ENCODE measurements around the gene FGF2.
"Not testable (repeated sequence)": the region's sequence is repeated elsewhere in the genome, so short reads cannot be mapped to it uniquely, and the experiment has no call there.

FGF2 gene

GRCh38 chr4:122815248-122815647 is 11.4 kb upstream of the FGF2 start:
- DNase-seq, result no peak

GRCh38 chr4:122816476-122816875 is 10.2 kb upstream of the FGF2 start:
- no peak for DNase-seq

- no peak for DNase-seq
Measured at GRCh38 chr4:122819708-122820449, 6.8 kb upstream of the FGF2 start.

GRCh38 chr4:122821092-122821491 is 5.5 kb upstream of the FGF2 start:
- no peak for DNase-seq

DNA sequence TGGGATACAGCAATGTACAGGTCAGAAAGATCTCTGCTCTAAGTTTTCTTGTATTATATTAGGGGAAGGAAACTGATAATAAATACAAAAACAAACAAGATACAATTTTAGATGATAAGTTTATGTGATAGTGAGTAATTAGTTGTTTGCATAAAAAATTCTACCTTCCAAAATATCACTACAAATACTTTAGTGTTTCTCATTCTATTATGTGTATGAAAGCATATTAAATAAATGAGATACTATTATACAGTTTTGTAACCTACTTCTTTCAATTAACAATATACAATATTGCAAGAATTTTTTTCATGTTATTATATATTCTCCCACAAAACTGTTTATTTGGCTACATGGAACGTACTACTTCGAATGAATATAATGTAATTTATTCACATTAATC is 4.2 kb upstream of the FGF2 start:
- DNase-seq, result no peak

GRCh38 chr4:122823476-122823875 is 3.2 kb upstream of the FGF2 start:
- DNase-seq, result no peak

GRCh38 chr4:122824616-122825015 is 2.0 kb upstream of the FGF2 start:
- no peak for DNase-seq

- no peak for DNase-seq
Measured at GRCh38 chr4:122826079-122826527, 528 bp upstream of the FGF2 start.

DNA sequence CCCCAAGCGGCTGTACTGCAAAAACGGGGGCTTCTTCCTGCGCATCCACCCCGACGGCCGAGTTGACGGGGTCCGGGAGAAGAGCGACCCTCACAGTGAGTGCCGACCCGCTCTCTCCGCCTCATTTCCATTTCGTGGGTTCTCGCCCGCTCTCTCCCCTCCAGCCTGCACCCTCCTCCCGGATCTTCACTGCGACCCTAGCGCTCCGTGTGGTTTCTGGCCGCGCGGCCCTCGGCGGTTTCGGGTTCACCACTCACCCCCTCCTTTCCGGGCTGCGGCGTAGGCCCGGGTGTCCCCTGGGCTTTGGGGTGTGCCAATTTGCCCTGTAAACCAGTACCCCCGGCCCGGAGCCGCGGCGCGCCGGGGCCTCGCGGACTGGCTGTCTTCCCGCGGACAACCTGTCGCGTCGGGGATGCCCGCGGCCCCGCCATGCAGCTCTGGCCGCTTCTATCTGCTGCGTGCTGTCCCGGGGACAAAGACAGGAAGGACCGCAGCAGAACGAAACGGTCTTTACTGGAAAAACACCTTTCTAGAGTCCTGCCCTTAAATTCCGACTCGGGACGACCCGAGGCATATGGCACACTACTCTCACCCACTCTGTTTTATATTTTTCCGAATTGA is 737 bp downstream of the FGF2 start:
- DNase-seq, result peak; percentile 25

- DNase-seq, result peak; percentile 38
Measured at GRCh38 chr4:122827879-122828601, 1.4 kb downstream of the FGF2 start.

GRCh38 chr4:122830426-122831095 is 3.9 kb downstream of the FGF2 start:
- no peak for DNase-seq

DNA sequence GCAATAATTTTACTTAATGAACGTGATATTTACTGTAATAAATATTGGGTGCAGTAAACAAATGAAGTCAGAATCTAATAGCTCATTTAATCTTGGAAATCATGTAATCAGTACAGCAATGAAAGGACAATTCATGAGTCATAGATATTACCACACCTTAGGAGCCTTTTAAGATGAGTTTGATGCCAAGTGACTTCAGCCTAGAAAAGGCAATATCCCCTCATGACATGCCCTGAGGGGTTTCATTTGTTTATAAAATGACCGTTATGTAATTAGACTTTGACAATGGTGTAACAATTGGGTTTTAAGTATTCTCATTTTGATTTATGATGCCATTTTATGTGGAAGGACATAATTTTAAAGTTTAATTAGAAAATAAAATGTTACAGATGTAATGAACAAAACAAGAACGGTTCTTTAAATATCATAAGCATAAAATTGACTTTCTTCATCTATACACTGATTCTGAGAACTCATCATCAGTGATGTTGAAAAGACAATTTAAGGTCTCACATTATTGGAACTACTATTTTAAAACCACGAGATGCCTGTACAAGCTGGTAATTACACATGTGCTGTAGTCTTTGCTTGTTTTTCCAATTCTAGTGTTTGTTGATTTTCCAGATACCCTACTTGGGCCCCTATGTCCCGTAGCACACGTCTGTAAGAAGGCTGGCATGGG is 5.0 kb downstream of the FGF2 start:
- no peak for DNase-seq

- DNase-seq, result no peak
Measured at GRCh38 chr4:122832732-122833131, 6.1 kb downstream of the FGF2 start.

DNA sequence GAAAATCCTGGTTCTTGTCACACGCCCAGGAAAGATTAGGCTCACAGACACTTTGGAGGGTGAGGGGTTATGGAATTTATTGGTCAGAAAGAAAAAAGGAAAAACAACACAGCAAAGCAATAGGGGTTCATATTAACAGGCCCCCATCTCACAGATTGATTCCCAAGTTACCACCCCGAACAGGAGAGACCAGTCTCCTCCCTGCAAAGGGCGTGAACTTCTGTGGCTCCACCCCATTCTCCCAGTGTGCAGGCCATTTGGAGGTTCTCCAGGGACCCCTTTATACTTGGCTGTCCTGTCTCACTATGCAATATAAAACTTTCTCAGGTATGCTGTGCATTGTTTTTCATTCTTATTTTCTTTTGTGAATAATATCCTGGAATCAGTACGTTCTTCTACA is 7.4 kb downstream of the FGF2 start:
- DNase-seq, result no peak

DNA sequence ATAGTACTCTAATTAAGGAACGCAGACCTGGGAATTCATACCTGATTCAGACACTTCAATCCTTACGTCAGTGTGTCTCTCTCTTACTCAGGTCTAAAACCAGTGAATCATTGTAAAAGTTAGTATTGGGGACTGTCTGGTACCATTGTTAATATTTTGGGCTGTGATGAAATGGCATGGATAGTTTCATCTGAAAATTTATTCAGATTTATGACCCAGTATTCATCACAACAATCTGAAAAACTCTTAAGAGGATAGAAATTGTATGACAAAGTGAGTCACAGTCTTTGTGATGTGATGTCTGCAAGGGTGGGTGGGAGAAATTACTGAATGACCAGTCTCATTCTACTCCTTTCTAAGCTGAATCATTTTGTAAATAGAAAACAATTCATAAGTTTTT is 10.3 kb downstream of the FGF2 start:
- DNase-seq, result no peak

DNA sequence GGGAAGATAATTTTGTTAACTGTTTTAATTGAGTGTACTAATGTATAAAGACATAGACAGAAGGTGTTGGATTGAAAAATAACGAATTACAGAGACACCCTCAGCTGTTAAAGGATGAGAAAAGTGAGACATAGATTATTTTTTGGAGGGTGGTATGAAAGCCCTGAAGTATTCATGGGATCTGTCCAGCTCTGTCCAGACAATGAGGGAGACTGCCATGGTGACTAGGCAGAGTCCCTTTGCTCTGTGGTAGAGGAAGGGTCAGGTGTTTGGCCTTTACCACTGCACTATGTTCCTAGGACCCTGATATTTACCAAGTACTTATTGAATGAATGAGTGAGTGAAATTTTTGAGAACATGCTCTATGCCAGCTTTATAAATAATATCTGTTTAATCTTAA is 11.4 kb downstream of the FGF2 start:
- no peak for DNase-seq

DNA sequence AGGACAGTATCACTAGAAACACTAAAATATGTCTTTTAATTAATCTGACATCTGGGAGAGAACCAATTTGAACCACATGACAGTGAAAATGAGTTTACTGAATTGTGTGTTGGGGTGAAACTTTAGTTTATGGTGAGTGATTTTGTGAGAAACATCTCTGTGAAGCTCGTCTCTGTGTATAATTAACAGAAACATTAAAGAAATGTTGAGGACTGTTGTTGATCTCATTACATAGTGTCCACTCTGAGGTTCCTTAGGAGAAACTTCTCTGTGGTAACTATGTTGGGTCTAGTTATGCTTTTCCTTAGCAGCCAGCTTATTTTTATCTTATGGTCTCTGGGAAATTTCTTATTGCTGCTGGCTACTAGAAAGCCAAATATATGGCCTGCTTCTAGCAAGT is 15.8 kb downstream of the FGF2 start:
- no peak for DNase-seq

DNA sequence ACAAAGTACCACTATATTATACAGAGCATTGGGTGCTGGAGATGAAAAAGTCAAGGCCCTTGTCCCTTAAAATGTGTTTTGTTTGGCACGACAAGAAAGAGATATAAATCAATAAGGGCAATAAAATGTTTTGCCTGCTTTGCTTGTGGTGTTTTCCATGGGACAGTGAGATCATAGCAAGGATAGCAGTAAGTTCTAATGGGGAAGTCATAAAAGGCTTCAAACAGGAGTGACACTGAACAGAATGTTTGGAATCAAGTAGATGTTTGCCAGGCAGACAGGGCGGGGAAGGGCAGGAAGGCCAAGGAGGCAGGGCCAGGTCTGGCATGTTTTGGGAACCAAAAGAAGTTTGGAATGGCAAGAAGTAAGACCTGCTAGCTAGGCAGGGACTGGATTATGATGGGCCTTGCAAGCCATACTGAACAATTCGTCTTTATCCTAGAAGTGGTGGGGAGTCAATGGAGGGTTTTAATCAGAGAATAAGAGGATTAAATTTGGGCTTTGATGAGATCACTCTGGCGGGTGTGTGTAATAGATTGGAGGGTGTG is 16.4 kb downstream of the FGF2 start:
- DNase-seq, result no peak

- DNase-seq, result not testable (repeated sequence)
Measured at GRCh38 chr4:122844391-122844790, 17.8 kb downstream of the FGF2 start.

DNA sequence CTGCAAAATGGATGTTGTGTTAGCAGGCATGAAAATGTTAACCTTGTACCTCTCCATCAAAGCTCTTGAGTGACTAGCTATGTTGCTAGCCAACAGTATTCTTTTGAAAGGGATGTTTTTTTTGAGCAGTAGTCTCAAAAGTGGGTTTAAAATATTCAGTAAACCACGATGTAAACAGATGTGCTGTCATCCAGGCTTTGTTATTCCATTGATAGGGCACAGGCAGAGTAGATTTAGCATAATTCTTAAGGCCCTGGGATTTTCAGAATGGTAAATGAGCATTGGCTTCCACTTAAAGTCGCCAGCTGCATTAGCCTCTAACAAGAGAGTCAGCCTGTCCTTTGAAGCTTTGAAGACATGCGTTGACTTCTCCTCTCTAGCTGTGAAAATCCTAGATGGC is 18.4 kb downstream of the FGF2 start:
- no peak for DNase-seq

DNA sequence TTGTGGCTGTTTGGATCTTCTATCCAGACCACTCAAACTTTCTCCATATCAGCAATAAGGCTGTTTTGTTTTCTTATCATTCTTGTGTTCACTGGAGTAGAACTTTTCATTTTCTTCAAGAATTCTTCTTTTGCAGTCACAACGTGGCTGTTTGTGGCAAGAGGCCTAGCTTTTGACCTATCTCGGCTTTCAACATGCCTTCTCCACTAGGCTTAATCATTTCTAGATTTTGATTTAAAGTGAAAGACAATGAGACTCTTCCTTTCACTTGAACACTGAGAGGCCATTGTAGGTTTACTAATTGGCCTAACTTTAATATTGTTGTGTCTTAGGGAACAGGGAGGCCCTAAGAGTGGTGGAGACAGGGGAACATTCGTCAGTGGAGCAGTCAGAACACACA is 19.1 kb downstream of the FGF2 start:
- no peak for DNase-seq

- no peak for DNase-seq
Measured at GRCh38 chr4:122847931-122848330, 21.3 kb downstream of the FGF2 start.

GRCh38 chr4:122849789-122850188 is 23.2 kb downstream of the FGF2 start:
- DNase-seq, result not testable (repeated sequence)
